Activated T-cell treated with anti-CD3 and anti-CD28 coated beads, Interleukin-2, amount 50 U/mL, for 48 hours (primary cell): ENCODE results near the gene PDE9A.

ENCODE experiments used
- DNase-seq, 2 experiments: peaks; one replicate each; pipeline ENCODE4 v3.0.0-alpha.2; 2020

PDE9A gene

GRCh38 chr21:42658320-42659105 is 5.1 kb downstream of the PDE9A start:
- no peak for DNase-seq

GRCh38 chr21:42659416-42660117 is 6.1 kb downstream of the PDE9A start:
- no peak for DNase-seq

DNA sequence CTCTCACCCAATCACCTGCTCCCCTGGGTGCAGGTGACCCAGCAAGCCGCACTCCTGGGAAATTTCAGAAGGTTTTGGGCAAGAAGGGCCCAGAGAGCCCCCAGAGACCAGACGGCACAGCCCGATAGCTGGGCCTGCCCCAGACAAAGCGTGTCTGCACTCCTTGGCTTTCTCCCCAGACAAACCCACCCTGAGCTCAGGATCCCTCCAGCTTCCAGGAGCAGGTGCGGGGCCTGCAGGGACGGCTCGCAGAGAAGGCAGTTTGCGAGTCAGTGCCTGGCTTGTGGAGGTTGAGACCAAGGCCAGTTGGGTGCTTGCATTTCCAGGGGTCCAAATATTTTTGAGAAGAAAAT is 6.7 kb downstream of the PDE9A start:
- DNase-seq = no peak

- DNase-seq = no peak
Observed at GRCh38 chr21:42661688-42662429, 8.4 kb downstream of the PDE9A start.

GRCh38 chr21:42662430-42663199 is 9.2 kb downstream of the PDE9A start:
- DNase-seq = no peak

GRCh38 chr21:42663200-42663750 is 9.9 kb downstream of the PDE9A start:
- no peak for DNase-seq

DNA sequence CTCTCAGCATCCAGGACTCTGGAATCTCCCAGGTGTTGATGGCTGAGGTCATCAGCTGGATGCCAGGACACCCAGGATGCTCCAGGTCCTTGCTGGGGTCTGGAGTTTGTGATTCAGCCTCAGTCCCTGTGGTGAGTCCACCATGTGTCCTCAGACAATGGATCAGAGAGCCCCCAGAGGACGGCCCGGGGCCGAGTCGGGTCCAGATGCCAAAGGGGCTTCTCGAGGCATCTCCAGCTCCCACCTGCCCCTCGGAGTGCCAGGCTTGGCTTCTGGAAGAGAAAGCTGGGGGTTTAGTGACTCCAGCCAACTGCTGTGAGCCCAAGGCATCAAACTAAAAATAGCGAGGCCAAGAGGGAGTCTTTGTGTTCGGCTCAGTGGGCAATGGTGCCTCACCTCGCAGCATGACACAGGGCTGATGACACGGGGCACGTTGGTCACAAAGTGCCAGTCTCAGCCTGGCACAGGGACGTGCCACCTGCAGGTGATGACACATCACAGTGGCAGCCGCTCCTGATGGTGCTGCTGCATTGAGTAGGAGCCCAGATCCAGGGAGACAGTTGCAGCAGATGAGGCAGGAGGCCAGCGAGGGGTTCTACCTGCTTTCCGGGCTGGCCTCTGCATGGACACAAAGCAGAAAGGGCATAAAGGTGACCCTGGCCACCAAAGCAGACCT is 10.6 kb downstream of the PDE9A start:
- DNase-seq = no peak

DNA sequence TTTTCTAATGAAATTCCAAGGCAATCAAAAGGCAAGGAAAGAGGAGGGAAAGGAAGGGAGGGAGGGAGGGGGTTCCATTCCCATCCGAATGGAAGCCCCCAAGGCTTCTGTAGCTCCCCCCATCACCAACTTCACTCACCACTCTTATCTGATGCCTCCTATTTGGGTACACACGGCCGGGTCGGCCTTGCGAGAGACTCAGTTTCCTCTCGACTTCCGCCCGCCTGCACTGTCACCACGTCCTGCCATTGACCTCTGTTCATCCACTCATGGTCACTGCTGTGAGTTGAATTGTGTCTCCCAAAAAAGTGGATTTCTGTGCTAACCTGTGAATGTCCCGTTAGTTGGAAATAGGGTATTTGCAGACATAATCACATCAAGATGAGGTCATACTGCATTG is 11.2 kb downstream of the PDE9A start:
- no peak for DNase-seq

GRCh38 chr21:42665026-42665425 is 11.6 kb downstream of the PDE9A start:
- DNase-seq = no peak

- no peak for DNase-seq
Observed at GRCh38 chr21:42665484-42665883, 12.1 kb downstream of the PDE9A start.

DNA sequence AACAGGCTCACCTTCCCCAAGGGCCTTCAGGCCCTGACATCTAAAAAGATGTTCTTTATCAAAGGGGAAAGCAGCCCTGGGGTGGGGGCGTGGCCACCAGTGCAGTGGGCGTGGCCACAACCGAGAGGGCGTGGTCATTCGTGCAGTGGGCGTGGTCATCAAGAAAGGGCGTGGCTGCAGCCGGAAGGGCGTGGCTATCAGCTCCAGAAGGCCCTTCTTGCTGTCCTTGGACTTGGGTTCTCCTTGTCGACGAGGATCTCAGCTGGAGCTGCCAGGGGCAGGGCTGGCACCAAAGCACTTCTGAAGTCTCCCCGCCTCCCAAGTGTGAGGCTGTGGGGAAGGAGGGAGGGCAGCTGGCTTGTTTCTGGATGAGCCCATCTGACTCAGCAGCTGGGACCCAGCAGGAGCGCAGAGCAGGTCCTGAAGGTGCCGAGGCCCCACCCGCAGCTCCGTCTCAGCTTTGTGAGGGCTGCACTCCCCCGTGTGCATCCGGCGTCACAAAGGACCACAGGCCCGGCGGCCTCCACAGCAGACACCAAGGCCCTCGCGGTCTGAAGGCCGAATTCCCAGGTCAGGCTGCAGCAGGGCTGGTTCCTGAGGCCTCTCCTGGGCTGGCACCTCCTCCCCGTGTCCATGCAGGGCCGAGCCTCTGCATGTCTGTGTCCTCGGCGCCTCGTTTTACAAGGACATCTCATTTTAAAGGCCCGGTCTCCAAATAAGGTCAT is 12.8 kb downstream of the PDE9A start:
- peak; percentile 70 to 71 for DNase-seq

- no peak for DNase-seq
Observed at GRCh38 chr21:42666925-42667324, 13.5 kb downstream of the PDE9A start.

GRCh38 chr21:42668298-42668992 is 15.0 kb downstream of the PDE9A start:
- DNase-seq = no peak

GRCh38 chr21:42669041-42669440 is 15.6 kb downstream of the PDE9A start:
- DNase-seq = no peak

DNA sequence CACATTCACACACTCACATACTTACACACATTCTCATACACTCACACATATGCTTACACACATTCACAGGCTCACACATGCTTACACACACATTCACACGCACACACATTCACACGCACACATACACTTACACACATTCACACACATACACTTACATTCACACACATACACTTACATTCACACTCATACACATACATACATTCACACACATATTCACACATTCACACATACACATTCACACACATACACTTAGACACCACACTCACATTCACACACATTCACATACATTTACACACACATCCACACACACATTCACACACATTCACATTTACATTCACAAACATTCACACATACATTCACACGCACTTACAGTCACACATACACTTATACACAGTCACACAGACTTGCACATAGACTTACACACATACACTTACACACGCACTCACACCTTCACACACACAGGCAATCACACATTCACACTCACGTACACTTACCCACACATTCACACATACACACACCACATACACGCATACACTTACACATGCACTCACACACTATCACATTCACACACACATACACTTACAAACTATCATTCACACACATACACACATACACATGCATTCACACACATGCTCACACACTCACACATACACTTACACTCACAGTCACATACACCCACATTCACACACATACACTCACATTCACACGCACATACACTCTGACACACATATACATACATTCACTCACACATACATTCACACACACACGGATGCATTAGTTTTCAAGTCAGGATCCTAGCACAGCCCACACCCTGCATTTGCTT is 16.8 kb downstream of the PDE9A start:
- DNase-seq = no peak

GRCh38 chr21:42670884-42671283 is 17.5 kb downstream of the PDE9A start:
- DNase-seq = no peak

DNA sequence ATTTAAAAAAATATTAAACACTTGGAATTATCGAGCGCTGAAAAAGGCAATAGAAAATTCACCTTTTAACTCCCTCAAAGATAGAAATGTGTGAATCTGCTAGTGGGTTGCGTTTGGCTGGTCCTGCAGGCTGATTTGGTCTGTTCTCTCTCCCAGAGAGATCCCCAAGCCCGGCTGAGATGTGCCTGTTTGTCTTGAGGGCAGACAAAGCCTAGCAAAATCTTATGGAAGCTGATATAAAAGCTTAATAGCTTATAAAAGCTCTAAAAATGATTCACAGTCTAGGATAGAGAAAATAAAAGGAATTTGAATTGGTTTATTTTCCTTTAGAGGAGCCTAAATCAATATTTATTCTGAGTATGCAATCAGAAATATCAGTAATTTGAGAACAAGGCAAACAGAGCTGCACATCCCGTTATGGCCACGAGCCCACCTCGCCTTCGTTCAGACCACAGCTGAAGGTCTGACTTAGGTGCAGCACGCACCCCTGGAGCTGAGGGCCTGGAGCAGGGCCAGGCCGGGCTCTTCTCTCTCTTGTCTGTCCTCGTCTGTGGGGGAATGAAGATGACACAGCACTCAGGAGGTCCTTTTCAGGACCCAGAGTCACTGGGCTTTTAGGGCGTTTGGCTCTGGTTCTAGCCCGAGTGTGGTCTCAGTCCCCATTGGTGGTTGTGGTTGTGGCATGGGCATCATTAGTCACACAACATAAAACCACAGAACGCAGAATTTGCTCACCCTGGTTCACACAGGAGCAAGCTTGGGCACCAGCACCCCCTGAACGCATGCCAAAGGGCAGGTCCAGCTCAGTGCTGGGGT is 18.6 kb downstream of the PDE9A start:
- DNase-seq = peak; percentile 48 to 51

DNA sequence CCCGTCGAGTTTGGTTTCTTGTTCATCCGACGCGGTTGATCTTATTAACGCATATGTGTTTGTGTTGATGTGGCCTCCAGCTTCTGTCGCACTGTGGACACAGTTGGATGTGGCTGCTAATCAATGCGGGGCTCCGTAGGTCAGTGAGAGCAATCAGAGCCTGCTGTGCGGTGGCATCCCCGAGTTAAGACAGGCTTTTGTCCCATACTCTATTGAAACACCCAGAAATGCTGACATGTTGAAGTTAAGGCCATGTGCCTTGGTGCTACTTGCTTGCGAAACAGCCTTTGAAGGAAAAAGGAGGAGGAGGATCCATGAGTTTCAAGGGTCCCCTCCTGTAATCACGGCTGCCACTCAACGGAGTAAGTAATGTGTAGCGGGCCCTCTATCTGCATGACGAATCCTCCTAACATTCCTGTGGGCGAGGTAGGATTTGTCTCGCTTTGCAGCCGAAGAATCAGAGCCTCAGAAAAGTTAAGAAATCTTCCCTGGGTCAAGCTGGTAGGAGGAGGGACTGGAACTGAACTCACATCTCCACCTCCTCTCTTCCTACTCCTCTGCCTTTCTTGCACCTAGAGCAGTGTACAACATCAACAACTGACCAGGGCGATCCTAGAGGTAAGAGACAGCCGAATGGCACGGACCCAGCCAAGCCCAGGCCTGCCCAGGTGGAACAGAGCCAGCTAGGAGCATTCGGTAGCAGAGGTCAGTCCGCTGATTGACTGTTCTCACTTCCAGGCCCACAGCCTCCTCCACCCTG is 19.5 kb downstream of the PDE9A start:
- DNase-seq = no peak
